Measurements from ENCODE around the gene CRY1.
"Not testable (repeated sequence)": the region's sequence is repeated elsewhere in the genome, so short reads cannot be mapped to it uniquely, and the experiment has no call there.

The CRY1 gene

DNA sequence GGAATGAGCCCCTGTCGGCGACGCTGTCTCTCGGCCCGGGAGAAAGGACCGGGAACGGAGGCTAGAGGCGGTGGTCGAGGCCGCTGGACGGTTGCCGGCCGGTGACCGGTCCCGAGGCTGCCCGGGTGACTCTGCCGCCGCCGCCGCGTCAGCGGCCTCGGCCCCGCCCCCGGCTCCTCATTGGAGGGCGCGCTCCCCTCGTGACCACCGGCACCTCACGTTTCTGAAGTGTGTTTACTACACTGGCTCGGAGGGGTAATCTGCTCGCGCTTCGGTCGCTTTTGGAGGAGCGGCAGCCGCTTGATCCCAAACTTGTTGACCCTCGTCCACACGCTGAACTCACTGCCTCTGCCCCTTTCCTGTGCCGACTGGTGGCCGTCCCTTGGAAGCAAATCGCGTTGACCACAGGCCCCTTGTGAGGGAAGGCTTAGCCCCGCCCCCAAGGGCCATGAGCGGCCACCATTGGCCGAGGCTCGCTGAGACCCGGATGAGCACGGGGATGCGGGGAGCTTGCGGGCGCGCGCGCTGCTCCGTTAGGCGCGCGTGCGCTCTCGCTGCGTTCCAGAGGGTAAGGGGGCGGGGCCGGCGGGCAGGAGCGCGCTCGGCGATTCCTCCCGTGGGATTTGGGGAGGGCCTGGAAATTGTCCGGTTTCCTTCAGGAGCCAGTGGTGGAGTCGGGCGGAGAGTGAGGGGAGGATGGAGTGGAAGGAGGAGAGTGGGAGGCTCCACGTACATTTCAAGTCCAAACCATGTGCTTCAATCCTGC lies at the start of gene CRY1:
CRY1 (minus strand) TSS at position 133 of the 766 bp plus-strand sequence. CDS start 588 bp downstream, outside the sequence.
- DNase-seq: peak; percentile 94

DNA sequence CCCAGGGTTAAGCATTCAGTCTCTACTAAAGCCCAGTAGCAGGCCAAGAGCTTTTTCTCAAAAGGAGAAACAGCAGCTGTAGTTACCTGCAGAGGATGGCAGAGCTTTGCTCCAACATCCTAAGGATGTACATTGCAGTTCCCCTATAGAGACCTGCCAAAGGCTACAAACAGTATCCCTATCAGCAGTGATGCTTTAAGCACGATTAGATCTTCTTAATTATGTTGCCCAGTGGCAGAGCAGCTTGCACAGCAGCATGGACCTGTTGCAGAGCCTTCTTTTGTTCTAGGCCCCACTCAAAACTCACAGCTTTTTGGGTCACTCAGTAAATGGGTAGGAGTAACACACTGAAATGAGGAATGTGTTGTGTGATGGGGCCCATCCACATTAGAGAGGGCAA lies 46.4 kb upstream of the CRY1 start:
- no peak for DNase-seq

DNA sequence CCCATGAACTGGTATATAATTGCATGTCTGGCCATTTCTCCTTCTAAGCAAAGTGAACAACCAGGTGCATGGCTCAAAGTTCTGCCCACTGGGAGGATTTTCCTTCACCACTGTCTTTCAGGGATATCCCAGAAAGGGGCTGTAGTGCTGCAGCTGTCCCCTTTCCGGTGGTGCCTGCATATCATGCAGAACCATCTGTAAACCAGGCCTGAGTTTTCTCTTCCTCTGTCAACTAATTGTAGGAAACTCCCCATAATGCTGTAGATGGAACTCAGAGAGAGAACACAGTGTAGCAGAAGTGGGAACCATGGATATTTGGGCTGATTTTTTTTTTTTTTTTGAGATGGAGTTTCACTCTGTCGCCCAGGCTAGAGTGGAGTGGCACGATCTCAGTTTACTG lies 45.6 kb upstream of the CRY1 start:
- DNase-seq: no peak

DNA sequence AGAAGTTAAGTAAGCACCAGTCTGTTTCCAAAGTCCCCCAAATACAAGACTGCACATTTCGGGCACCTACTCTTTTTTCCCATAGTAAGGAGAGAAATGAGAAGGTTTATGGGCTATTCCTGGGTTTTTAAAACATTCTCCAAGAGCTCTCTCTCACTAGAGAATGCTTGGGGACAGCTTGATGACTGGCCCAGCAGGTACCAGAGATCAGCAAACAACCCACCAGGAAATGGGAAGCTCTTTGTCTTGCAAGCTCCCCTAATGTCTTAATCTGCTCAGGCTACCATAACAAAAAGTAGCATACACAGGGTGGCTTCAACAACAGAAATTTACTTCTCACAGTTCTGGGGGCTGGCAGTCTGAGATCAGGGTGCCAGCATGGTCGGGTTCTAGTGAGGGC lies 41.8 kb upstream of the CRY1 start:
- DNase-seq: no peak

DNA sequence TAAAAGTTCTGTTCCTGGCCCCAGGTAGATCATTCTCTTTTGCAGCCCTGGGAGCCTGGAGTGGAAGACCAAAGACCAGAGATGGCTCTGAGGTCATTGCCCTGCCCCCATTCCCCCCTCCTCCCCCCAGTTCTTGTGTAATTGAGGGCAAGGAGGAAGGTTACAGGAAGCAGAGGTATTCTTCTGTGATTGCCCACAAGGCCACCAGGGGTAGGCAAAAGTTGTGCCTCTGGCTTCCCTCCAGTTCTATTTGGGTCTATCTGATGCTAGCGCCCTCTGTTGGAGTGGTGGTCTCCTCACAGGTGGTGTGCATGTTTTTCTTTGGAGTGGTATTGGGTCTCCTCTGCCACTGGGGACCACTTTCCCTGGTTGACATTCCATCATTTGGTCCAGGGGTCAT lies 41.2 kb upstream of the CRY1 start:
- no peak for DNase-seq

DNA sequence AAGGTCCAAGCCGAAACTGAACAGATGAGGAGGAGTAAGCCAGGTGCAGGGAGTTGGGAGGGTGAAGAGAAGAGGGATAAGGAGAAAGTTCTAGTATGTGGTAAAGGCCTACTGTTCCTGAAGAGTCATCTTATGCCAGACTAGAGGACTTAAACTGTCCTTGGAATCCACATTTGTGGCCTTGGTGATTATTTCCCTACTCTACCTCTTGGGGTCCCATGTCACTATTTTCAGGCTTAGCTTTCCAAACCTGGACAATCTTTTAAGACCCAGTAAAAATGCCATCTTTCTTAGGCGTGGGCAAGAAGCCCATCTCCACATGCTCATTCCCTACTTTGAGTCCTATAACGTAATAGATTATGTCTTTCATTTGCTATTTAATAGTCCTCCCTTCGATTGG lies 40.1 kb upstream of the CRY1 start:
- no peak for DNase-seq

DNA sequence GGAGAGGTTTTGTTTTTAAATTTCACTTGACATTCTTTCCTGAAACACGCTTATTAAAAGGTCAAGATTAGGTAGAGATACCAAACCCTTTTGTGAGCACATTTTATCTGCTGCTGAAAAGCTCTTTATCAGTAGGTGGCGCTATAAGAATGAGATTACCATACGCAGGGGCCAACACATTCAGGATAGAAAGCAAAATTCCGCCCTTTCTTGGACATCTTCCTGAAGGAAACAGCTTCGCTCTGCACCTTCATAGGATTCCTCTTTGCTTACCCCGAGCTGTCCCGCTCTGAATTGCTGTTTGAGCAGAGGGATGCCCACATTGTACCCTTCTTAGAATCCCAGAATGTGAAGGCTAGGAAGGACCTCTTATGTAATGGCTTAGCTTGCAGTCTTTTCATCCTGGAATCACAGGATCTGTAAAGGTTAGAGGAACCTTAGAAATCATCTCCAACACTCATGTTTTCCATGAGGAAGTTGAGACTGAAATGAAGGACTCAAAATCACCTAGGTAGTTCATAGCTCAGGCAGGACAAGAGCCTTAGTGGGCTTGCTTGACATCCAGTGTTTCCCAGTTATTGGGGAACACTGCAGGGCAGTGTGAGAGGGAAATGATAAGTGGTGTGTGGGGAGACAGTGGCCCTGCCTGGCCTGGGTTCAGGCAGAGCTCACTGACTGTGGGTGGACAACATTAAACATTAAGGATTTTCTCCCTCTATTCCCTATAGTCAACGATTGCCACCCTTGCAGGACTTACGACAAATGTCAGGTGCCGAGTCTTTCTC lies 38.7 kb upstream of the CRY1 start:
- DNase-seq: peak; percentile 60

DNA sequence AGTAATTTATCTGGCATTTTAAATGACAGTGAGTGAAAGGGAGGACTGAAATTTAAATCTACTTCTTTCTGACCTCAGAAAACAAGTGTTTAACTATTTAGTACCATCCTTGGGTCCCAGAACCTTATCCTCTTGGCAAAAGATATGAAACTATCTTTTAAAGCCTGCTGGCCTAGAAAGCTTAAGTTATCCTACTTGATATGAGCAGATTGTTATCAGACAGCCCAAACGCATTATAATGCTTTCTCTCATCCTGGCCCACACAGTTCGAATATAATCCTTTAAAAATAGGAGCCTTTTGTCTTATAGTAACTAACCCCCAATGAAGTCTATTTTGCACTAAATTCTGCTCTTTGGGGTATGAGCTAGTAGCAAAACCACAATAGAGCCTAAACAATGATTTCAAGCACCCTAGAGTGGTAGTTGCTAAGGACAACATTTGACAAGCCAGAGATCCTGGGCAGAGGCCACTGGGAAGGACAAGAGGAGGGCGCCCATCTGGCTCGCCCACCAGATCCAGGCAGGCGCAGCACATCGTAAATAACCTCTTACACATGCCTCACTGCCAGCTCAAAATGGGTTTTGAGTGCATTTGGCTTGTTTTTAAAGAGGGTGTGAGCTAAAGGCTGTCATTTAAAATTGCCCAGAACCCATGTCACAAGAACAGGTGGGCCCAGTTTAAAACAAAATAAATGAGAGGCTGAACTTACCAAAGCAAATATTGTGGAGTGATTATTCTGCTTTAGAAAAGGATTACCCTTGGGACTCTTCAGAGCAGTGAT lies 37.7 kb upstream of the CRY1 start:
- DNase-seq: peak; percentile 86

DNA sequence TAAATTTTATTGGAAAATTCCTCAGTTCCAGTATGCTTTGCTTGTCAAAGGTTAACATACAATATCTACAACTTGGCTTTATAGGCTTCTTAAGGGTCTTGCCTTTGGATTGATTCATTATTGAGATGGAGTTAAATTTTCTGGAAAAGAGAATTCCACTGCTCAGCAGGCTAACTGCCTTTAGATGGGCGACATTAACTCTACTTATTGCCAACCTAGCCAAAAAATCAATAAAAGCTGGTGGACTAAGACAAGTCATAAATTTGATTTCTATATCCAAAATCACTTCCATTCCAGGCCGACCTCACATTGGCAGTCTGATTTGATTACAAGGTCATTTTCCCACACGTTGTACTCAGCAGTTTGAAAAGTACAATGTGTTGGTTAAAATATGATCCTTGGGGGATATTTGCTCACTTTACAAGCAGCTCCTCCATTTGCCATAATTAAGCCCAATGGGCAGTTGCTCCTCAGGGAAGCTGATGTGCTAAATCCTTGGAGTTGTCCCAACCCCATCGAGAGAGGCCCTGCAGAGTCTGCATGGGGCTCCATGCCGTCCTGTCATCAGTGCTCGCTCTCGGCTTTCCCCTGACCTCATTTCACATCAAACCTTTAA lies 36.1 kb upstream of the CRY1 start:
- no peak for DNase-seq

DNA sequence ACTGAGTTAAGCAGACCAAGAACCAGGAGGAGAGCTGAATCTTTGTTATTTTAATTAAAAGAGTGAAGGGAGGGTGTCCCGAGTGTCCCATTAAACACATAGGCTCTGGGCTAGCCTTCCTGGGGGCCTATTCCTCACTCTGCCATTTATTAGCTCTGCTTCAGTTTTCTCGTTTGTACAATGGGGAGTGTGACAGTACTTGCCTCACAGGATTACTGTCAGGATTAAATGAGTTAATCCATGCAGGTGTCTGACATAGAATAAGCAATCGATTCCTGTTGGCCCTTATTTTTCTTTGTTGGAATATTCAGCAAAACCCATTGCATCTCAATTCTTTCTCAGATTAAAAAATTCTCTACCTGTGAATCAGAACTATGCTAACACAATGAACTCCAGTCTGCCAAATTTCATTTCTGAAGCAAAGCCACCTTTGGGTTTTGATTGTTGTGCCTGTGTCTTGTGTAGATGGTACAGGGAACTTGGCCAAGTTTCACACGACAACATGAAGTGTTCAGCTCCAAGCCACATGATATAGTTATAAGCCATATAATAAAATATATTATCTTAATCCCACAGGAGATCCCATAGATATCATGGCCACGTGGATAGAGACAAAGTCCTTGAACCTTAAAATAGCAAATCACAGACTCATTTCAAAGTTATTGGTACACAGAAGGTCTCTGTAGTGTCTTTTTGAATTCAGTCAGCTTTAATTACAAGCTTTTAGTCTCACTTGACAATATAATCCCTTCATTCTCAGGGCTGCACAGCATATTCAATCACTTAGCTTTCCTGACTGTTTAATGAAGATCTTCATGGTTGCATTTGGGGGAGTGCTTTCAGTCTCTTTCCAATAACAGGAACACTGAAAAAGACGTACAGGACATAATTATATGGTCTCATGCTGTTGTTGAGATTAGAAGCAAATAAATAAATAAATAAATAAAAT lies 34.4 kb upstream of the CRY1 start:
- no peak for DNase-seq

DNA sequence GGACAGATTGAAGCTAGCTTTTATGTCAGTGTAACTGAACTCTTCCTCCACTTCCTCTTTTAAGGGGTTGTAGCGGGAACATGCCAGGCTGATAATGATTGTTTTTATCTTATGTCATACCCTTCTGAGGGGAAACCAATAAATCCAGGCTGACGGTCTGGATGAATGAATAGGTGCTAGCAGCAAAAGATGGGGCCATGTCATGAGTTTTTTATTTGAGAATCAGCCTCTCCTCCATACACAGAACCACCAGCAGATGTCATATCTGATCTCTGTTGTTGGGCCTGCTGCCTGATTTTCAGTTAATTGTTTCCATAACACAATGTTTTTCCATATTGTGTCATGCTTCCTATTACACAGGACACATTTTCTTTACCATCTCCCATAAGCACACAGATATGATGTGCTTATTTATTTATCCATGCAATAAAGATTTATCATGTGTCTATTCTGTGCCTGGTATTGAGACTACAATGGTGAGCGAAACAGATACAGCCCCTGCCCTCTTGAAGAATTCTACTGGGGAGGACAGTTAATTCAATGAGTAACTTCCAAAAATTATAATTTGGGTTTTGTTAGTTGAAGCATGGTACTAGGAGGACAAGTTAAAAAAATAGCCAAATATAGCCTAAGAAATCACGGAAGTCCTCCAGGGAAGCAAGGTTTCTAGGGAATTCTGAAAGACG lies 33.6 kb upstream of the CRY1 start:
- DNase-seq: peak; percentile 25

DNA sequence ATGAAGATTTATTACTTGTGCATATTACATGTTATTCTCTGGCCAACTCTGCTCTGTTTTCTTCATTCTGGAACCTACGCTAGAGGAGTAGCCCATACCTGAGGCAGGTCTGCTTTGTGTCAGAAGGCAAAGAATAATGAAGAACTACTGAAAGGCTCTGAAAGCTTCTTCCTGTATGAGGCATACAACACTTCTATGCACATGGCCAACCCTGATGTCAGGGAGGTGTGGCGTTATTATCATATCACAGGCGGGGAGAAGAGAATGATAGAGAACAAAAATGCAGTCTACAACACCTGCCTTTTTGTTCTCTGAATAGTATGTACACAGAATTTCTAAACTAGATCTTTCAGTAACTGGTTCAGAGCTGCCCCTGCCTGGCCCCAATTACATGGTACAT lies 32.5 kb upstream of the CRY1 start:
- peak; percentile 34 for DNase-seq

DNA sequence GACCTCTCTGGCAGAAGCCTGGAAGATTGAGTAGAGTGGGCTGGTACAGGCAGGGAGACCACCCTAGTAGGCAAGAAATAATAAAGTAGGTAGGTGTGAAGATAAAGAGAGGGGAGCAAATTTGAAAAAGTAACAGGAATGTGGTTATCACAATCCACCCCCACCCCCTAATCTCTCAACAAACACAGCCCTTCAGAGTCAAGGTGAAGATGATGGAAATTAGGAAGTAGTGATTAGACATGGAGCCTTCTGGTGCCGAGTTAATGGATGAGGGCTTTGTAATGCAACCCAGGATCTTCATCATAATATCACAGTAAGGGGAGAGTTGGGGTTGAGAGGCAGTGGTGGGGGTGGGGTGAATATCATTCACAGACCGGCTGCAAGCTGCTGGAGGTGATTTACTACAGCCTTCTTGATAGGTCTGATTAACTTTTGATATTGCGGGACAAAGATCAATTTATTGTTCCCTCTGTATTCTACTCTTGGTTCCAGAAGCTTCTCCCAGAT lies 29.2 kb upstream of the CRY1 start:
- no peak for DNase-seq

DNA sequence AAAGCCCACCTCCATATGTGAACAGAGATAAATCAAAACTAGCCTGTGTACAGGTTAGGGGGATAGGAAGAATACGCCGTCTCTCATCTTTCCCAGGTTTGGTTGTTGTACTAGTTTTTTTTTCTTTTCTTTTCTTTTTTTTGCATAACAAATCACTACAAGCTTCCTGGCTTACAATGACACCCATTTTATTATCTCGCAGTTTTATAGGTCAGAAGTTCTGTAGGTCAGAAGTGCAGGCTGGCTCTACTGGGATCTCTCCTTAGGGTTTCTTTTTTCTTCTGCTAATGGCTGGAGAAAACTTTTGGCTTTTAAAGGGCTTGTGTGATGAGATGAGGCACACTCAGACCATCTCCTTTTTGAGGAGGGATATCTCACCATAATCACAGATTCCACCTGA lies 25.7 kb upstream of the CRY1 start:
- no peak for DNase-seq

DNA sequence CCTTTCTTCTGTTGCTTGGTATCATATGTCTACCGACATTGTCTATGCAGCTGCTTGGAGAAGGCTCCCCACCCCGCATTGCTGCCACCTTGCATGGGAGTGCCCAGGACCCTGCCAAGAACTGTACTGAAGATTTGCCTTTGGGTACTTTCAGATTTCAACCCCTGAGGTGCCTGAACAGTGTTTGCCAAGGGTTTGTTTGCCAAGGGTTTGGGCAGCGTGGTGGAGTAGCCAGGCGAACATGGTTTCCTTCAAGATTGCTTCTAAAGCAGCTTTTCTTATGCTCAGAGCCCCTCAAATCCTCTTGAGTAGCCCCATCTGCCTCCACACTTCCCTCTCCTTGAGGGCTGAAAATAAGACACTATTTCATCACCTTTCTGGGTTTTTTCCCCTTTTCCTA lies 25.3 kb upstream of the CRY1 start:
- DNase-seq: no peak

DNA sequence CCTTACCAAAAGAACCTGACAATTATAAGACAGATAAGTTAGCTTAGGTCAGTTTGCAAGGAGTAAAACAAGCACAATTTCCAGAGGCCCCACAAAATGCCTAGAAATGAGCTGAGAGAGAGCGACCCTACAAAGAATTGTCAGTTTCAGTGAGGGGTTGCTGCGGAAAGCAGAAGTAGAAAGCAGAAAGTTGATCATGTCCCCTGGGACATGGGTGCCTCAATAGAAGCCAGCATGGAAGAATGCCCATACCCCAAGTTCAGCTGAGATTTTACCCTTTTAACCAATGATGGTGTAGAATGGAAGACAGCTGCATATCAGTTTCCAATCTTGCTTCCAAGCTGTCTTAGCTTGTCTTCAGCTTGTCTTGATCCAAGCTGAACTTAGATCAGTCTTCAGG lies 21.8 kb upstream of the CRY1 start:
- DNase-seq: no peak

DNA sequence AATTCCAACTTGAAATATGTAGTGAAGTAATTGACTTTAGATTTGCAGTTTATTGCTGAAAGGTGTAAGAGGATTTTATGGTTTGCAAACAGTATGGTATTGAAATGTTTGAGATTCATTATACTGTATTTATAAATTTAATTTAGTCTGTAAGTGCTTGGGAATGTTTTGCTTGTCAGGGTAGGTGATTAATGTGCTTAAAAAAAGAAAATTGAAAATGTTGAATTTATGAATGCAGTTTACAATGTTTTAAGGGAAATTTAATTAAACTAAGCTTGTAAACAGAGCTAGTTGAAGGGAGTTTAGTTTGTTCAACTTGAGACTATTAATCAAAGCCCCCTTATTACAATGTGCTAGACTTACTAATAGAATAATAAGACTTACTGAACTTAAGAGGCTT lies 18.0 kb upstream of the CRY1 start:
- DNase-seq: no peak

DNA sequence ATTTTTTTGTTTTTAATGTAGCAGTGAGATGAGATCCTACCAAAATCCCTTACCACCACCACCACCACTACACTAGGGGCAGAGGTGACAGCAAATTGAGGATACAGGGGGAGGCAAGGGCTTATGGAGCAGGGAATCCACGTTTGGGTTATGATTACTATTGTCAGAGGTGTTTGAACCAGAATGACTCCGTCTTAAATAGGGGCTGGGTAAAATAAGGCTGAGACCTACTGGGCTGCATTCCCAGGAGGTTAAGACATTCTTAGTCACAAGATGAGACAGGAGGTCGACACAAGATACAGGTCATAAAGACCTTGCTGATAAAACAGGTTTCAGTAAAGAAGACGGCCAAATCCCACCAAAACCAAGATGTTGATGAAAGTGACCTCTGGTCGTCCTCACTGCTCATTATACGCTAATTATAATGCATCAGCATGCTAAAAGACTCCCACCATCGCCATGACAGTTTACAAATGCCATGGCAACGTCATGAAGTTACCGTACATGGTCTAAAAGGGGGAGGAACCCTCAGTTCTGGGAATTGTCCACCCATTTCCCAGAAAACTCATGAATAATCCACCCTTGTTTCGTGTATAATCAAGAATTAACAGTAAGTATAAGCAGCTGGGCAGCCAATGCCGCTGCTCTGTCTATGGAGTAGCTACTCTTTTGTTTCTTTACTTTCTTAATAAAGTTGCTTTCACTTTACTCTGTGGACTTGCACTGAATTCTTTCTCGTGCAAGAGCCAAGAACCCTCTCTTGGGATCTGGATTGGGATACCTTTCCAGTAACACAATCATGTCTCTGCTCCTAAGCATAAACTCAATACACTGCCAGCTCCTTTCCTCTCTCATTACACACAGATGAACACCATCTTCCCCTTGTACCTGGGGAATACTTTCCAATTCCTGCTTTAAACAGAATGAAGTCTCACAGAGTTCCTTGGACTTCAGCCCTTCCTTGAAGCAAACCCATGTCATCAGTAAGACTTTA lies 16.7 kb upstream of the CRY1 start:
- no peak for DNase-seq

DNA sequence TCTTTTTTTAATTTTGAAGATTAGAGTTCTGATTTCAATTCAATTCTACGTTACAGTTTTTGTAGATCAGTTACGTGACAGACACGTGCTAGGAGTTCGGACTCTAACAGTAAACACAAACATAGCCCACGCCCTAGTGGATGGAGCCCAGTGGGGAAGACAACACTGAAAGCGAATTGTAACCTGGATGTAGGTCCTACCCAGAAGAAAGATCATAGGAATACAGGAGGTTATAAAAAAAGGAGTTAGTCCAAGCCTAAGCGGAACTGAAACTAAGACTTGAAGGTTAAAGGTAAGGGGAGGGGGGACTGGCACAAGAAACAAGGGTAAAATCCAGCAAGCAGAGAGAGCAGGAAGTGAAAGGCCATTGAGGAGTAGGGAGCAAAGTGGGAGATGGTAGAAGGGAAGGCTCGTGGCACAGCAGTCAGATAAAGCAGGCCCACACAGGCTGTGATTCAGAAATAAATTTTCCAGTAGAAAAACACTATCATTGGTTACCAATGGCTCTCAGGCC lies 15.7 kb upstream of the CRY1 start:
- no peak for DNase-seq

DNA sequence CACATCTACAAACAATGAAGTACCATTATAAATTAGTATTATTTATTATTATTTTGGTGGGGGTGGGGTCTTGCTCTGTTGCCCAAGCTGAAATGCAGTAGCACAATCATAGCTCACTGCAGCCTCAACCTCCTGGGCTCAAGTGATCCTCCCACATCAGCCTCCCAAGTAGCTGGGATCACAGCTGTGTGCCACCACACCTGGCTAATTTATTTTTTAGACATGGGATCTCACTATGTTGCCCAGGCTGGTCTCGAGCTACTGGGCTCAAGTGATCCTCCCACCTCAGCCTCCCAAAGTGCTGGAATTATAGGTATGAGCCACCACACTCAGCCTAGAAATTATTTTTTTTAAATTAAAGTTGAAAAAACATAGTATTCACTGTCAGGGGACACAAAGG lies 15.0 kb upstream of the CRY1 start:
- DNase-seq: not testable (repeated sequence)
